OCI-LY7 (cell line): ENCODE measurements around the gene FGF8.

ENCODE experiments used
- EZH2phosphoT487 ChIP-seq: fragments of 200-600 bp; sonication (generic); IDR thresholded peaks from 2 replicates; pipeline ENCODE4 v1.6.1; 2018; ENCODE audit warnings: low read depth, borderline replicate concordance, mild to moderate bottlenecking, mixed run types, antibody characterized with exemption, low read length, moderate library complexity, mixed read lengths
- TF ChIP-seq, protein P1 (sequence below): fragments of 200-600 bp; sonication (generic); conservative IDR thresholded peaks from 2 replicates; pipeline ENCODE4 v1.5.1; 2014; ENCODE audit warnings: mild to moderate bottlenecking, antibody characterized with exemption, low read length, moderate library complexity, mixed read lengths

- TF ChIP-seq, protein P1, sequence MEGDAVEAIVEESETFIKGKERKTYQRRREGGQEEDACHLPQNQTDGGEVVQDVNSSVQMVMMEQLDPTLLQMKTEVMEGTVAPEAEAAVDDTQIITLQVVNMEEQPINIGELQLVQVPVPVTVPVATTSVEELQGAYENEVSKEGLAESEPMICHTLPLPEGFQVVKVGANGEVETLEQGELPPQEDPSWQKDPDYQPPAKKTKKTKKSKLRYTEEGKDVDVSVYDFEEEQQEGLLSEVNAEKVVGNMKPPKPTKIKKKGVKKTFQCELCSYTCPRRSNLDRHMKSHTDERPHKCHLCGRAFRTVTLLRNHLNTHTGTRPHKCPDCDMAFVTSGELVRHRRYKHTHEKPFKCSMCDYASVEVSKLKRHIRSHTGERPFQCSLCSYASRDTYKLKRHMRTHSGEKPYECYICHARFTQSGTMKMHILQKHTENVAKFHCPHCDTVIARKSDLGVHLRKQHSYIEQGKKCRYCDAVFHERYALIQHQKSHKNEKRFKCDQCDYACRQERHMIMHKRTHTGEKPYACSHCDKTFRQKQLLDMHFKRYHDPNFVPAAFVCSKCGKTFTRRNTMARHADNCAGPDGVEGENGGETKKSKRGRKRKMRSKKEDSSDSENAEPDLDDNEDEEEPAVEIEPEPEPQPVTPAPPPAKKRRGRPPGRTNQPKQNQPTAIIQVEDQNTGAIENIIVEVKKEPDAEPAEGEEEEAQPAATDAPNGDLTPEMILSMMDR = no peak
- no peak for TF ChIP-seq EZH2phosphoT487
Measured at GRCh38 chr10:101744267-101744666, 31.6 kb downstream of the FGF8 start.
